OCI-LY3 (cell line): ENCODE measurements around the gene FAM81B.

Experiments used
- EZH2phosphoT487 ChIP-seq: fragments of 200-600 bp; shearing (Covaris generic); IDR thresholded peaks from 2 replicates; pipeline ENCODE4 v1.6.1; 2018; ENCODE audit warnings: antibody characterized with exemption, mixed run types, low read depth
- TF ChIP-seq, protein P1 (sequence below): fragments of 200-600, 300-600 bp; sonication (generic); IDR thresholded peaks from 2 replicates; pipeline ENCODE4 v1.5.1; 2014; ENCODE audit warnings: antibody characterized with exemption, low read length, low read depth

DNA sequence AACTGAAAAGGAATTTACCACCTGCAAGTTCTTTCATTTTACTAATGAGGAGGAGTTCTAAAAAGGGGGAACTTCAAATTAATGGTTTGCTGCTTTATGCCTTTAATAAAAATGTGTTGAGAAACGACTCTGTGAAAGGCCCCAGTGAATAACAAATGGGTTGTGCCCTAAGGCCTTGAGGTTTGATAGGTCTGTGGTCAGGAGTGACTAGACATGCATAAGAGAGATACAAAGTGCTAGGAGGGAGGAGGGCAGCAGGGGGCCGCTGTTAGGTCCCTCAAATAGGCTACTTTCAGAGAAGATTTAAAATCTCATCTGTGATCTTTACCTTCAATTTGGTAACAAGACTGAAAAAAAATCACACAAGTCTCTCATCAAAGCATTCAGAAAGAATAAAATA is 58.3 kb downstream of the FAM81B start:
- no peak for TF ChIP-seq EZH2phosphoT487
- TF ChIP-seq, protein P1, sequence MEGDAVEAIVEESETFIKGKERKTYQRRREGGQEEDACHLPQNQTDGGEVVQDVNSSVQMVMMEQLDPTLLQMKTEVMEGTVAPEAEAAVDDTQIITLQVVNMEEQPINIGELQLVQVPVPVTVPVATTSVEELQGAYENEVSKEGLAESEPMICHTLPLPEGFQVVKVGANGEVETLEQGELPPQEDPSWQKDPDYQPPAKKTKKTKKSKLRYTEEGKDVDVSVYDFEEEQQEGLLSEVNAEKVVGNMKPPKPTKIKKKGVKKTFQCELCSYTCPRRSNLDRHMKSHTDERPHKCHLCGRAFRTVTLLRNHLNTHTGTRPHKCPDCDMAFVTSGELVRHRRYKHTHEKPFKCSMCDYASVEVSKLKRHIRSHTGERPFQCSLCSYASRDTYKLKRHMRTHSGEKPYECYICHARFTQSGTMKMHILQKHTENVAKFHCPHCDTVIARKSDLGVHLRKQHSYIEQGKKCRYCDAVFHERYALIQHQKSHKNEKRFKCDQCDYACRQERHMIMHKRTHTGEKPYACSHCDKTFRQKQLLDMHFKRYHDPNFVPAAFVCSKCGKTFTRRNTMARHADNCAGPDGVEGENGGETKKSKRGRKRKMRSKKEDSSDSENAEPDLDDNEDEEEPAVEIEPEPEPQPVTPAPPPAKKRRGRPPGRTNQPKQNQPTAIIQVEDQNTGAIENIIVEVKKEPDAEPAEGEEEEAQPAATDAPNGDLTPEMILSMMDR = no peak
